HG02763 (cell line): ENCODE data around the gene ZNF598.
"Not testable (repeated sequence)": the region's sequence is repeated elsewhere in the genome, so short reads cannot be mapped to it uniquely, and the experiment has no call there.

Experiments used
- ATAC-seq: cut with Tn5 transposase; IDR thresholded peaks from one replicate; pipeline ENCODE4 v1.9.1; 2021; ENCODE audit warnings: mild to moderate bottlenecking, moderate library complexity; ENCODE audit not compliant: unreplicated experiment

The ZNF598 gene

DNA sequence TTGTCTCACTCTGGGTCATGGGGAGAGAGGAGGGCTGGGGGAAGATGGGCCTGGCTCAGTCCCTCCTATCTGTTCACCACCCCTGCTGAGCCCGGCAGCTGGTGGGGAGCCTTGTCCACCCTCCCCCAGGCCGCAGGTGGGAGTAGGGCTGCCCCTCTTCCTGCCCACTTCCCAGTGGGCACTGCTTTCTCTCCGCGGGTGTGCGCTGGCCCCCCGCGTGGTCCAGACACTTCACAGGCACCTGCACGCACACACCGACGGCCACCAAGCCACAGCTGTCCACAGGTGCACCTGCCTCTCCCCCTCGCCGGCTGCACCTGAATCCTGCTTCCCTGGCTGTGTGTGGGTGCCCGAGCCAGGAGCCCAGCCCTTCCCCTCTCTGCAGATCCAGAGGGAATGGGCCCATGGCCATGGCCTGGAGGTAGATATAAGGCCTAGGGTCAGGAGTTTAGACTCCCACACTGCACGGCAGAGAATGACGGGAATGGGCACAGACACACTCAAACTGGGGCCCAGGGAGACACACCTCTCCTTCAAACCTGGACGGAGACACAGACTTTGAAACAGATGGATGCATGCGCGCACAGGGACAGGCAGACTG is 19.1 kb upstream of the ZNF598 start:
- ATAC-seq, result no peak

DNA sequence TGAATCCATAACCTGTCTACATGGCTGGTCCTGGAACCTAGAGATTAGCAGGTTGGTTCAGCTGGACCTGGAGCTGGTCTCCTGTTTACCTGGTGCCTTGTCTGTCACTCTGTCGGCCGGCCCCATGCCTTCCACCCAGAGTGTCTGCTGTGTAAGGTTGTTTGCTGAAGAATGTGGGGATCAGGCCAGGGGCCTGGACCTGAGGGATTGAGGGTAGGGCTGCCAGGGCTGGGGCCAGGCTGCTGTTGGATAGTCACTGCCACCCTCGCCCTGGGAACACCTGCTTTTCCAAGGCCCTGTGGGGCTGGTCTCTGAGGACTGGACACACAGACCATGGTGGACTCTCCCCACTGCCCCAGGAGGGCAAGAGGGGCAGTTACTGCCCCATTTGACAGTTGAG is 18.5 kb upstream of the ZNF598 start:
- ATAC-seq, result no peak

DNA sequence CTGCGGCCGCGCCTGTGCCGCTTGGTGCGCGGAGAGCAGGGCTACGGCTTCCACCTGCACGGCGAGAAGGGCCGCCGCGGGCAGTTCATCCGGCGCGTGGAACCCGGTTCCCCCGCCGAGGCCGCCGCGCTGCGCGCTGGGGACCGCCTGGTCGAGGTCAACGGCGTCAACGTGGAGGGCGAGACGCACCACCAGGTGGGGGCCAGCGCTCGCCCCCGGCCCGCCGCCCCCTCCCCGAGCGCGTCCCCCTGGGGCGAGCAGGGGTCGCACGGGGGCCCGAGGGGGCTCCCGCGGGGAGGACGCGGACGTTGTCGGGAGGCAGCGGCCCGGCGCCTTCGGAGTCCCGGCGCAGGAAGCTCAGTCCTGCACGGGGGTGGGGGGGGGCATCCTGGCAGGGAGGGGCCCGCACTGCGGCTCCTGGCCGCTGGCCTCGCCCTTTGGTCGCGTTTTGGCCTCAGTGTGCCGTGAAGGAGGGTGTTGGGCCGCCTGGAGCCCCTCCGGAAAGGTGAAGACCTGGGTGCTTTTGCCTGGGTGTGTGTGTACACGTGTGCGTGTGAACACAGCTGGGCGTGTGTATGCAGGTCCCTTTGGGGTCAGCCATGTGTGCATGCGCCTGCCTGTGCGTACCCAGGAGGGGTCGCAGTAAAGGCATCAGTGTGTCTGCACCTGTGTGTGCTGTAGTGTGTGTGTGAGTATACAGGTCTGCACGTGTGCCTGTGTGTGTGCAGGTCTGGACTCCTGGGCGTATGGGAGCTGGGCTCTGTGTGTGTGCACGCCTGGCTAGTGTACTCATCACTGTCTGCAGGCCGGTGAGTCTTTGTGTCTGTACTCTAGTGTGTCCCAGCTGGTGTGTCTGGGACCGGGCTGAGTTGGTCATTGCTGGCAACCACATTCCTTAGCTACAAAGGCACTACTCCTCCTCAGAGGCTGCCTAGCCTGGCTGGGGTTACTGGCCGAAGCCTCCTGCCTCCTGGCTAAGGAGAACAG is 17.7 kb upstream of the ZNF598 start:
- no peak for ATAC-seq

DNA sequence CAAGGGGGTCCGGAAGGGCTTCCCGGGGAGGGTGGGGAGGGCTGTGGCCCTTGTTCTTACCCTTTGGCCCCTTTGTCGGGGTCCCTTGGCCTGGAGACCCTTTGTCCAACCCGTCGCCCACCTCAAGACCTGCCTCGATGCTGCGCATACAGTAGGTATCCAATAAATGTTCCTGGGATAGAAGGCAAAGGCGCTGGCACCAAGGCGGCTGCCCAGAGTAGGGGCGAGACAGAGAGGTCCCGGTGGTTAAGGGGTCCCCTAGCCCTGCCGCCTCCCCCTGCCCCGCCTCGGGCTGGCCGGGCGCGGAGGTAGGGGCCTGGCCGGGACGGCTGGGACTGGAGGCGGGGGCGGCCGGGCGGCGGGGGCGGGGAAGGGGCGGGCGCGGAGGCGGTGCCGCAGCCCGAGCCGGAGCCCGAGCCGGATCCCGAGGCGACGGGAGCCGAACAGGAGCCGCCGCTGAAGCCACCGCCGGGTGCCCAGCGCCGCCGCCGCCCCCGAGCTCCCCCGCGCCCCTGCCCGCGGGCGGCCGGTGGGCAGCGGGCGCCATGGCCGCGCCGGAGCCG is 16.9 kb upstream of the ZNF598 start, which contains the start of gene NHERF2:
NHERF2 (plus strand) TSS at position 442 of the 563 bp plus-strand sequence; CDS start at position 546, 104 bp downstream.
- no peak for ATAC-seq

DNA sequence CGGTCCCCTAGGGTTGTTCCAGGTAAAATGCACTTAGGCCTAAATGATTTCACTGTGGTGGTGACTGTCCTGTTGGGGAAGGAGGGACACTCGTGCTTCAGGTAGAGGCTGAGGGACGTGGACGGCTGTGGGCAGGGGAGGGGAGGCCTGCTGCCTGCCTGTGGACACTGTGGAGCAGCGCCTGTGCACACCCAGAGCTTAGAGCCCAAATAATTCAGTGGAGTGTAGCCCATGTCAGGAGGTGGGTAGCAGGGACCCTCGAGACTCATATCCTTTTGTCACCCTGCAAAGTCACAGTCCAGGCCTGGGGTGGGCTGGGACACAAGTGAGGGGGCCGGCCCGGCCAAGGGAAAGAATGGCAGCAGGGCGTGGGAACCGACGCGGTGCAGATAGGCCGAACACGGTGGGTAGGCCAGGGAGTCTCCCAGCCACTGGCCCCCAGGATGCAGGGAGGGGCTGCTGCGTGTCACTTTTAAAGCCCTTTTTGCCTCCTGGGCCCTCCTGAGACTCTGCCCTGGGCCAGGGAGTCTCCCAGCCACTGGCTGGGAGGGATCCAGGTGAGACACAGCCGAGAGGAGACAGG is 16.3 kb upstream of the ZNF598 start:
- ATAC-seq, result no peak

DNA sequence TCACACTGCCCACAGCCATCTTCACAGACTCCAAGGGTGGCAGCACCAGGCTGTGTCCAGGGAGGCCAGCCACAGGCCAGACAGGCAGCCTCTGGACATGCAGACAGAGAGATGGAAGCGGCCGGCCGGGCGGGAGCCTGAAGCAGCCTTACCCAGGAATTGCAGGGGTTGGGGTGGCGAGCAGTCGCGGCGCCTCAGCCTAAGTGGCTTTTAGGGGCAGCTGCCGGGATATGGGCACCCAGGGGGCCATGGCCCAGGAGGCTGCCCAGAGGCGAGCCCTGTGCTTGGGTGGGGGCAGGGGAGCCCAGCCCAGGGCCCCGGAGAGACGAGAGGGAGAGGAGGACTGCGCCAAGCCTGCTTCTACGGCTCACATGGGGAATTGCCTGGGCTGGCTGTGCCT is 15.6 kb upstream of the ZNF598 start:
- no peak for ATAC-seq

DNA sequence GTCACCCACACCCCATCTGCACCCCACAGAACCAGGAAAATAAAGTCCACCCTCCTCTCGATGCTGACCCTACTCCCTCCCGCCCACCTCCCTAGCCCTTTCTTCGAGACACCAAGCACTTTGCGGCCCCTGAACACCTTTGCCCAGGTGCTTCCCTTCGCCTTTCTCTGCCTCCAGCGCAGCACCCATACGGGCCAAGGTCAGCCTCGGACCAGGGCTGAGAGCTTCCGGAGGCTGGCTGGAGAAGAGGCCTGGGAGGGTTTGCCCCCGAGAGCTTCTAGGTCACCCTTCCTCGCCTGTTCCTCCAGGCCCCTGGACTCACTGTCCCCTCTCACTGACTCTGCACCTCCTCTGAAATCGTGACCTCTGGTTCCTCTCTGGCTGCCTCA is 14.4 kb upstream of the ZNF598 start:
- no peak for ATAC-seq

DNA sequence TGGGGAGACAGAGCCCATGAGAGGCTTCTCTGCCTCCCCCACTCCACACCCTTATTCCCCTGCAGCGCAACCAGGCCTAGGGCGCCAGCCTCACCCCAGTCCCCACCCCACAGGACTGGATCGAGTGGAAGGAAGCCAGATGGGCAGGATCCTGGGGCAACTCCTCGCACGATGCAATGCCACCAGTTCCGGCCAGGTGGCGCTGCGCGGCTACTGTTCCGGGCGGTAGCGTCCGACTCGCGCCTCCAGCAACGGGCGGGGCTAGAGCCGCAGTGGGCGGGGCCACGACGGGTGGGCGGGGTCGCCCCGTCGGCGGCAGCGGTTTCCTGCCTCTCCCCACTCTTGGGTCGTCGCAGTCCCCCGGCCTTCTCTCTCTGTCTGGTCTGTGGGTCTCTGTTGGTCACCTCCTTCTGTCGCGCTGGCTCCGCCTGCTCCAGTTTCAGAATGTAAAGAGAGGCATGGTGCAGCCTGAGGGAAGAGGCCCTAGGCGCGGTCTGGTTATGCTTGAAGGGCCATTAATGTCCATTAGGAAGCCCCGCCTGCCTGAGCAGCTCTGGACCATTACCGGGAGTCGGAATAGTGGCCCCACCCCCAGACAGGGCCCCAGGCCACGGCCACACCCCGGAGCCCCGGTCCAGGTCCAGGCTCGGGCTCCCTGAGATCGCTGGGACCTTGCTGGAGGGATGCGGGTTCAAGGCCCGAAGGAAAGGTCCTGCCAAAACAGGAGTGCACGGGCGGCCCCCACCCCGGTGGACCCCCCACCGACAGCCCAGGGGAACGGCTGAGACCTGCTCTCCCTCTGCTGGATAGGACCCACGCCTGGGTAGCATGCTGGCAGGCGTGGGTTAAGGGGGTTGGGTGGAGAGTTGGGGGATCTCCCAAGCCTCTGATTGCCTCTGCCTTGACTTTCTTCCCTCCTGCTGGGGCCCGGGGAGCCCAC is 13.7 kb upstream of the ZNF598 start:
- ATAC-seq, result peak; percentile 67

DNA sequence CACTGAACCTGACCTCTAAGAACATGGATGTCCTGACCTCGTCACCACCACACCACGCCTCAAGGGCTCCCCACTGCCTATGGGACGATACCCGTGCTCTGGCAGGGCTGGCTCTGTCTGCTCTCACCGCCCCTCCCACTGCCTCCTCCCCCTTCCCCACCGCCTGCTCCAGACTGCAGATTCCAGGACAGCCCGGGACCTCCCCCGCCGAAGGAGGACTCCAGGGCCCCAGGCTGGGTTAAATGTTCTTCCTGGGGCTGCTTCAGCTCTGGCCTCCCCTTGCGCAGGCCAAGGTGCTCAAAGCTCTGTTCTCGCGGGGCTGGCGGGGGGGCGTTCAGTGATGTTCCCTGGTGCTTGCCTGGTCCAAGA is 13.1 kb upstream of the ZNF598 start:
- ATAC-seq, result no peak

DNA sequence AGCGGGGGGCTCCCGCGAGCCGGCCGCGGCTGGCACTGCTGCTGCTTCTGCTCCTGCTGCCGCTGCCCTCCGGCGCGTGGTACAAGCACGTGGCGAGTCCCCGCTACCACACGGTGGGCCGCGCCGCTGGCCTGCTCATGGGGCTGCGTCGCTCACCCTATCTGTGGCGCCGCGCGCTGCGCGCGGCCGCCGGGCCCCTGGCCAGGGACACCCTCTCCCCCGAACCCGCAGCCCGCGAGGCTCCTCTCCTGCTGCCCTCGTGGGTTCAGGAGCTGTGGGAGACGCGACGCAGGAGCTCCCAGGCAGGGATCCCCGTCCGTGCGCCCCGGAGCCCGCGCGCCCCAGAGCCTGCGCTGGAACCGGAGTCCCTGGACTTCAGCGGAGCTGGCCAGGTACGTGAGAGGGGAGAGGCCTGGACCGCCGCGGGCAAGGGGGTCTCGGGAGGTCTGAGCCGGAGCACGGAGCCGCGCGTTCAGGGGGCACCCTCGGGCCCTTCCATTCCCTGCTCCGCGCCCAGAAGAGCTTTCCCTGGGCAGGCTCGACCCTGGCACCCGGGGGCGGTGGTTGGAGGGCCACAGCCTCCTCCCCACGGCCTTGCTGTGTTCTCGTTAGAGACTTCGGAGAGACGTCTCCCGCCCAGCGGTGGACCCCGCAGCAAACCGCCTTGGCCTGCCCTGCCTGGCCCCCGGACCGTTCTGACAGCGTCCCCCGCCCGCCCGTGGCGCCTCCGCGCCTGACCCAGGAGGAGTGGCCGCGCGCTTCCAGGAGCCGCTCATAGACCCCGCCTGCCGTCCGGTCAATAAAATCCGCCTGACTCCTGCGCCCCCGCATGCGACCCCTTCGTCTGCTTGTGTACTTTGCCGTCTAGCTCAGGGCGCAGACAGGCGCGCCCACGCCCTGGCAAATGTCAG is 10.6 kb upstream of the ZNF598 start:
- ATAC-seq, result no peak

DNA sequence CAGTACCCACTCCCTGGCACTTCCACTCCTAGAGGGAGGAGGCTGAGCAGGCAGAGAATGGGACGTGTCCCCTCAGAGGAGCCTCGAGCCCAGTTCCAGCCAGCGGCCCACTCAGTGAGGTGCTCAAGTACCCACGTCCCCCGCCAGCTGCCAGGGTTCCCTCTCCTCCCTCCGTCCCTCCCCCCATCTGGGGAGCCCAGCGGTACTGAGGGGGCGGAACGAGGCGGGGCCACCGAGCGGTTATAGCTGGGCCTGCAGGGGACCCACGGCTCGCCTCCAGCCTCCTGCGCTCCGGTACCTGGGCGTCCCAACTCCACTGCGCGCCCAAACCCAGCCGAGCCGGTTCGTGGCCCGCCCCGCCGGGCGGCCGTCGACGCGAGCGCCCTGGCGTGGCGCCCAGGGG is 9.9 kb upstream of the ZNF598 start, which contains the start of gene NPW:
NPW (plus strand) TSS at position 268 of the 403 bp plus-strand sequence.
- ATAC-seq, result no peak

DNA sequence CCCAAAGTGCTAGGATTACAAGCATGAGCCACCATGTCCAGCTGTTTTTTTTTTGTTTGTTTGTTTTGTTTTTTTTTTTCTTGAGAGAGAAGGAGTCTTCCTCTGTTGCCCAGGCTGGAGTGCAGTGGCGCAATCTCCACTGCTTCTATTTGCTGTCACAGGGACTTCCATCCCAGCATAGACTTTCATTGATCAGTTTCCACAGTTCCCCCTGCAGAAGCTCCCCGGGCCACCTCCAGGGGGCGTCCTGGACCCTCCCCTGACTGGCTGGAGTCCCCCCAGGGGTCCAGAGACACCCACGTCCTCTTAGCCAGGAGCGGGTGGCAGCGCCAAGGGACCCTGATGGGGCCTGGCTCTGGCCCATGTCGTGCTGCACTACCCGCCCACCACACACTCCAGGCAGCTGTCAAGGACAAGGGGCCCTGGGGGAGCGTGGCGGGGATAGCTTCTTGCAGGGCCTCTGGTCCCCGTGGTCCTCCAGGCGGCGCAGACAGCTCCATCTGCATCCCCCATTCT is 6.8 kb upstream of the ZNF598 start:
- no peak for ATAC-seq

DNA sequence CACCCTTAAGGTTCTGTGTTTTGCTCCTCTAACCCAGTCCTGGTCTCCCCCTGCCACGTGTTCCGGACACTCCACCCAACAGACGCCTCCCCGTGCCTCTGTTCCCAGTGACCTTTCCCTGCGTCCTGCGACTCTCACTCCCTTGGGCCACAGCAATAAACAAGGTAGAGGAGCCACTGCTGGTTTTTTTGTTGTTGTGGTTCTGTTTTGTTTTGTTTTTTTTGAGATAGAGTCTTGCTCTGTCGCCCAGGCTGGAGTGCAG is 6.3 kb upstream of the ZNF598 start:
- no peak for ATAC-seq

DNA sequence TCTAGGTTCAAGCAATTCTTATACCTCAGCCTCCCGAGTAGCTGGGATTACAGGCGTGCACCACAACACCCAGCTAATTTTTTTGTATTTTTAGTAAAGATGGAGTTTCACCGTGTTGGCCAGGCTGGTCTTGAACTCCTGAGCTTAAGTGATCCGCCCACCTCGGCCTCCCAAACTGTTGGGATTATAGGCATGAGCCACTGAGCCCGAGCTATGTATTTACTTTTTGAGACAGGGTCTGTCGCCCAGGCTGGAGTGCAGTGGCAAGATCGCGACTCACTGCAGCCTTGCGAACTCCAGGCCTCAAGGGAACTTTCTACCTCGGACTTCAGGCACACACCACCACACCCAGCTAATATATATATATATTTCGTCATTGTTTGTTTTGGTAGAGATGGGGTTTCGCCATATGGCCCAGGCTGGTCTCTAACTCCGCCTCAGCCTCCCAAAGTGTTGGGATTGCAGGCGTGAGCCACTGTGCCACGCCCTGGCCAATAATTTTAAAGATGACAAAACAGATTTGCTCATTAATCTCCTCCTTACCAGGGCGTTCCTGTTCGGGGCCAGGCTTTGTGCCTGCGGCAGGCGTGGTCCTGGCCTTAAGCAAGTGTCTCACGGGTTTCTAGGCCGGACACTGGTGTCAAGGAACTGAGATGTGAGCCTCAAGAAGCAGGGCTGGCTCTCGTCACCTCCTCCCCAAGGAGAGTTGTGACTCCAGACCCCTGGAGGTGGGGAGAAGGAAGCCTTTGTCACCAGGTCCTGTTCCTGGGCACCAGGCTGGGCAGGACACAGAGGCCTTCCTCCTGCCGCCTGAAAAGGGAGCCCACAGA is 5.7 kb upstream of the ZNF598 start:
- ATAC-seq, result no peak

DNA sequence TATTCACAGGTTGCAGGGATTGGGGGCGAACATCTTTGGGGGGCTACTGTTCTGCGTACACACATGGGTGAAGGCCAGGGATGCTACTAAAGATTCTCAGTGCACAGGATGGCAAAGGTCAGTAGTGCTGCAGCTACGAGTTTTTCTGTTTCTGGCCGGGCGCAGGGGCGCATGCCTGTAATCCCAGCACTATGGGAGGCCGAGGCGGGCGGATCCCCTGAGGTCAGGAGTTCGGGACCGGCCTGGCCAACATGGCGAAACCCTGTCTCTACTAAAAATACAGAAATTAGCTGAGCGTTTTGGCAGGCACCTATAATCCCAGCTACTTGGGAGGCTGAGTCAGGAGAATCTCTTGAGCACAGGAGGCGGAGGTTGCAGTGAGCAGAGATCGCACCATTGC is 3.9 kb upstream of the ZNF598 start:
- ATAC-seq, result no peak

DNA sequence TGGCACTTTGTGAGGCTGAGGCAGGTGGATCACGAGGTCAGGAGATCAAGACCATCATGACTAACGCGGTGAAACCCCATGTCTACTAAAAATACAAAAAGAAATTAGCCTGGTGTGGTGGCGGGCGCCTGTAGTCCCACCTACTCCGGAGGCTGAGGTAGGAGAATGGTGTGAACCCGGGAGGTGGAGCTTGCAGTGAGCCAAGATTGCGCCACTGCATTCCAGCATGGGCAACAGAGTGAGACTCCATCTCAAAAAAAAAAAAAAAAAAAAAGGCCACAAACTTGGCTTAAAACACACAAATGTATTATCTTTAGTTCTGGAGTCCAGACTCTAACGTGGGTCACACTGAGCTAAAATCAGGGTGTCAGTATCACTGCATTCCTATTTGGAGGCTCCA is 2.1 kb upstream of the ZNF598 start:
- ATAC-seq, result not testable (repeated sequence)

DNA sequence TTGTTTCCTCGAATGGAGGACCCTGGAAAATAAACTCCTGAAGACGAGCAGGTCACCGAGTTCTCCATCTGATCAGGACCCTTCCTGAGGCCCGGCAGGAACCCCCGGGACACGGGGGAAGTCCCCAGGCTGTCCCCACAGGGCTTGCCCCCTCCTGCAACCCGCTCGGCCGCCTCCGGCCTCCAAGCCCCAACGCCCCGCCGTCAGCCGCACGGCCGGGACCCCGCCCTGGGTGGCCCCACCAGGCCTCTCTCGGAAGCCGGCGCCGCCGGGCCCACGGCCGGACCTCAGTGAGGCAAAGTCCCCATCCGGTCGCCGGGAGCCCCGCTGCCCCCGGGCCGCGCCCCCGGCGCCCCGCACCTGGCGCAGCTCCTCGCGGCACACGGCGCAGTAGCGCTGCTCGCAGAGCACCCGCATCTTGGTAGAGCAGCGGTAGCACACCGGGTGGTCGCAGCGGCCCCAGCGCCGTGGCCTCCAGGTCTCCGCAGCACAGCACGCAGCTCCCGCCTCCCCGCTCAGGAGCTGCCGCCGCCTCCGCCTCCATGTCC is 383 bp downstream of the ZNF598 start:
- peak; percentile 34 for ATAC-seq

DNA sequence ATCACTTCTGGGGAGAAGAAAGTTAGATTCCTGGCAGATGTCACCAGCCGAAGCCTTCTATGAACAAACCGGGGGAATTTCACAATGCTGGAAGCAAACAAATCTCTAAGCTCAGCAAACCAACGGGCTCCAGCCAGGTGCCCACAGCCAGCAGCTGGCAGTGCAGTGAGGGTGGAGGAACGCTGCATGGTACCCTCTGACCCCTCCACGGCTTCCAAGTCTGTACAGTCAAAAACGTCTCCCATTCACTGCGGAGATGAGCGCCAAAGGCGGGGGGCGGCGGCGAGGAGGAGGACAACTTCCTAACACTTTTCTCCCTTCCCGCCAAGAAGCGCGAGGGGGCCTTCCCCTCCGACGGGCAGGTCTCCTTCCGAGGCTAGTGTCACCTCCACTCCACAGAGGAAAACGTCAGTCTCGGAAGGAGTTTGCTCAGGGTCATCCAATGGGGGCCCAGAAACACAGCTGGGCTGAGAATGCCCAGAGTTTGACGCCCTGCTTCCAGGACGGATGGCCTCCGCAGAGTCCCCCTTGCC is 924 bp downstream of the ZNF598 start:
- peak; percentile 1 for ATAC-seq
